Astrocyte (in vitro differentiated cells and primary cell): ENCODE results near the gene HTR3C.

Experiments used
- EZH2 ChIP-seq: IDR thresholded peaks from 2 replicates; pipeline ENCODE4 v1.6.1; 2012; ENCODE audit warnings: mild to moderate bottlenecking, low read length, inconsistent platforms; ENCODE audit not compliant: insufficient read depth
- TF ChIP-seq, protein P1 (sequence below): IDR thresholded peaks from 2 replicates; pipeline ENCODE4 v1.5.1; 2011; ENCODE audit warnings: low read depth, mild to moderate bottlenecking, inconsistent platforms, low read length, moderate library complexity; ENCODE audit not compliant: insufficient read depth

DNA sequence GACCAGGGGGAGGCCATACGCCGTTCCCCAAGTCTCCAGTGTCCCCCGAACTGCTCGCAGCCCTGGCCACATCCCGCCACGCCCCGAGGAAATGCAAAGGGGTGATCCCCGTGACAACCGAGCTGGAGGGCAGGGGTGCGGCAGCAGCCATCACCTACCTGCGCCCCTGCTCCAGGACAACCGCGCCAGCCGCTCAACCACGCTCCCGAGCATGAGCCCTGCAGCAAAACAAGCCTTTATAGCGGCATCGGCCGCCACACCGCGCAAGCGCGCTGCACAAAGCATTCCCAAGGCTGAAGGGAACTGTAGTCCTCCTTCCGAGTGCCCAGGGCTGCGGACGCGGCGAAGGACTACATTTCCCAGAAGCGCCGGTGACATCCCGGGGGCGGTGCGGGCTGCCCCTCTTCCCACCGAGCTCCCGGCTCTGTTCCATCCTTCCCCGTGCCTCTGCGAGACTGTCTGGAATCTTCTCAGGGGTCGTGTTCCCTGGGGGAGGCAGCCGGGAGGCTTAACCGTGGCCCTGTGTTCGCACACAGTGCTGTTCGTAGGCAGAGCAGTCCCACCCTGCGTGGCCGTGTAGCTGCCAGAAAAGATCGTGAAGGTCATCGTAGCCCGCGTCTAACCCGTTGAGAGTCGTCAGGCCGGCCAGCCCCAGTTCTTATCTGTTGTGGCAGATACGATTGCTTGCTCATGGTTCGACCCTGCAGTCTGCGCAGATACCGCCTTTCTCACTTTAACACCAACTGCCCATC is 35.0 kb upstream of the HTR3C start, which contains the start of gene ABCC5:
- TF ChIP-seq, protein P1, sequence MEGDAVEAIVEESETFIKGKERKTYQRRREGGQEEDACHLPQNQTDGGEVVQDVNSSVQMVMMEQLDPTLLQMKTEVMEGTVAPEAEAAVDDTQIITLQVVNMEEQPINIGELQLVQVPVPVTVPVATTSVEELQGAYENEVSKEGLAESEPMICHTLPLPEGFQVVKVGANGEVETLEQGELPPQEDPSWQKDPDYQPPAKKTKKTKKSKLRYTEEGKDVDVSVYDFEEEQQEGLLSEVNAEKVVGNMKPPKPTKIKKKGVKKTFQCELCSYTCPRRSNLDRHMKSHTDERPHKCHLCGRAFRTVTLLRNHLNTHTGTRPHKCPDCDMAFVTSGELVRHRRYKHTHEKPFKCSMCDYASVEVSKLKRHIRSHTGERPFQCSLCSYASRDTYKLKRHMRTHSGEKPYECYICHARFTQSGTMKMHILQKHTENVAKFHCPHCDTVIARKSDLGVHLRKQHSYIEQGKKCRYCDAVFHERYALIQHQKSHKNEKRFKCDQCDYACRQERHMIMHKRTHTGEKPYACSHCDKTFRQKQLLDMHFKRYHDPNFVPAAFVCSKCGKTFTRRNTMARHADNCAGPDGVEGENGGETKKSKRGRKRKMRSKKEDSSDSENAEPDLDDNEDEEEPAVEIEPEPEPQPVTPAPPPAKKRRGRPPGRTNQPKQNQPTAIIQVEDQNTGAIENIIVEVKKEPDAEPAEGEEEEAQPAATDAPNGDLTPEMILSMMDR: no peak
- no peak for TF ChIP-seq EZH2
